HepG2 (cell line): ENCODE data around the gene ZDHHC16. TPM values are rescaled to one million over a fixed set of nuclear protein-coding genes. Genes with fewer than 3 reads are reported as not detected.

ENCODE experiments used
- DRAP1 ChIP-seq: IDR thresholded peaks from 2 replicates; pipeline ENCODE4 v1.6.1; 2016; ENCODE audit warnings: missing genetic modification reagents, missing compliant biosample characterization
- FOXP4 ChIP-seq: sonication (generic); formaldehyde crosslinking; IDR thresholded peaks from 2 replicates; pipeline ENCODE4 v1.4.0; 2020; ENCODE audit warnings: missing genetic modification reagents
- HDAC1 ChIP-seq: sonication (generic); formaldehyde crosslinking; IDR thresholded peaks from 2 replicates; pipeline ENCODE4 v1.5.1; 2020; ENCODE audit warnings: mild to moderate bottlenecking, missing genetic modification reagents
- HMGA1 ChIP-seq: sonication (generic); formaldehyde crosslinking; conservative IDR thresholded peaks from 2 replicates; pipeline ENCODE4 v1.4.0; 2020; ENCODE audit warnings: missing genetic modification reagents
- NFKB2 ChIP-seq: sonication (generic); formaldehyde crosslinking; IDR thresholded peaks from 2 replicates; pipeline ENCODE4 v1.4.0; 2020; ENCODE audit warnings: missing genetic modification reagents, borderline replicate concordance
- NFKBIZ ChIP-seq: IDR thresholded peaks from 2 replicates; pipeline ENCODE4 v1.6.1; 2018; ENCODE audit warnings: missing genetic modification reagents, missing compliant biosample characterization
- NONO ChIP-seq, 2 experiments: fragments of 450-650 bp in 1 of 2; sonication (generic) in 1 of 2; formaldehyde crosslinking in 1 of 2; IDR thresholded peaks in 1 of 2; conservative IDR thresholded peaks in 1 of 2; 2 replicates each; pipeline versions ENCODE4 v1.6.1 to v1.8.0; 2017 to 2022; ENCODE audit warnings: mild to moderate bottlenecking in 1 of 2, missing genetic modification reagents in 1 of 2, moderate library complexity in 1 of 2
- PLSCR1 ChIP-seq: sonication (generic); formaldehyde crosslinking; IDR thresholded peaks from 2 replicates; pipeline ENCODE4 v1.5.0; 2020; ENCODE audit warnings: missing genetic modification reagents, mild to moderate bottlenecking, borderline replicate concordance
- ZBTB1 ChIP-seq: sonication (generic); formaldehyde crosslinking; IDR thresholded peaks from 2 replicates; pipeline ENCODE4 v1.4.0; 2020; ENCODE audit warnings: missing genetic modification reagents, borderline replicate concordance
- ZNF343 ChIP-seq: sonication (generic); formaldehyde crosslinking; IDR thresholded peaks from 2 replicates; pipeline ENCODE4 v1.4.0; 2020; ENCODE audit warnings: mild to moderate bottlenecking, missing genetic modification reagents
- ZNF580 ChIP-seq: IDR thresholded peaks from 2 replicates; pipeline ENCODE4 v1.6.1; 2016; ENCODE audit warnings: low read depth, borderline replicate concordance
- ZNF768 ChIP-seq: sonication (generic); formaldehyde crosslinking; IDR thresholded peaks from 2 replicates; pipeline ENCODE4 v1.4.0; 2020; ENCODE audit warnings: missing genetic modification reagents
- polyA plus RNA-seq, 8 experiments: library from polyadenylated mRNA; depleted of rRNA in 3 of 8; stranded (reverse) in 7 of 8; unstranded in 1 of 8; fragments of >200 nt; fragmentation: Illumina TruSeq in 4 of 8; extraction: Trizol in 4 of 8; gene quantifications; 2 replicates each; pipeline versions ENCODE4 v1.2.1 to v1.2.3, GENCODE V29; 2011 to 2016; ENCODE audit warnings: low read depth in 4 of 8, missing spikeins in 1 of 8, mixed read lengths in 1 of 8; ENCODE audit not compliant: insufficient read depth in 1 of 8
- total RNA-seq, 5 experiments: library from RNA; depleted of rRNA; stranded (reverse); fragments of >200 nt; fragmentation: Illumina TruSeq; extraction: Trizol; gene quantifications; 2 replicates each; pipeline ENCODE4 v1.2.3, GENCODE V29; 2016; ENCODE audit warnings: low read depth in 1 of 5
- TF ChIP-seq, protein P1 (sequence below): sonication (generic); formaldehyde crosslinking; IDR thresholded peaks from 2 replicates; pipeline ENCODE4 v1.8.1; 2022; ENCODE audit warnings: low read depth, mild to moderate bottlenecking, missing genetic modification reagents
- TF ChIP-seq, protein P2 (sequence below): sonication (generic); formaldehyde crosslinking; IDR thresholded peaks from 2 replicates; pipeline ENCODE4 v1.4.0; 2020; ENCODE audit warnings: missing genetic modification reagents, borderline replicate concordance

ZDHHC16 gene
- total and polyA plus RNA-seq, 2 of the 13 experiments (the other 11 are each of a cell fraction or from before 2014, with no cell fraction given): 40.8 to 41.8 TPM

DNA sequence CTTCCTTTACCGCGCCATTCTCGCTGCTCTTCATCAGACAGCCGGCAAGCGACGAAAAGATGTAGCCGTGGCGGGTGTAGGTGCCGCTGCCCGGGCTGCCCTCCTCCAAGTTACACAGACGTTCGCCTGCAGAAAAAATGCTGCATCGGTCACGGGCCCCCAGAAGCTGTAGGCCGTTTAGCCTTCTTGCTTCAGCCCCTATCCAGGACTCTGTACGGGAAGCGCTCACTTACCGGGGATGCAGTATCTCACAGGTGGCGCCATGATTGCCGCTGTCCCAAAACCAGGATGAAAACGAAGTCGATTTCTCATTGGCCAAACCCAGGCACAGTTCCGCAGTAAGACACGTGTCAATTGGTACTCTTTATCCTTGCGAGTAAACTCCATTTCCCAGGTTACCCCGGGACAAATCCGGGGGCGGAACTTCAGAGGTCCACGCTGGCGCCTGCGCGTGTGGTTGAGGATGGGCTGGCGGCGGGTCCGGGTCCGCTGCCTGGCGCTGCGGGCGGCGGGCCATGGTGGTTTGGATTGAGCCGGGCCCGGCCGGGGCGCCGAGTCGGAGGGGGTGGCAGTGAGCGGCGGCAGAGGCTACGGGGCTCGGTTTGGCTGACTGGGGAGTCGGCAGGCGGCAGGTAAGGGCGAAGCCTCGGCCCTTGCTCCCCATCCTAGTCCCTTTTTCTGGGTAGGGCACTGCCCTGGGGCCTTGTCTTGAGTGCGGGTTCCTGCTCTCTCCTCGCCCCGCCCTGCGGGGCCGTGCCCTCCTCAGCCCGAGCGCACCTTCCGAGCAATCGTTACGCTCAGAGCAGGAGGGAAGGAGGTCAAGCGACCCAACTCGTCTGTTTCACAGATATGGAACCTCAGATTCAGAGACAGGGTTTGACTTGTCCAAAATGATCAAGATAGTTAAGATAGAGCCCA lies at the start of gene ZDHHC16, which contains the start of gene EXOSC1 (continued):
- TF ChIP-seq NONO (IDR thresholded peaks at IDR 0.05): no peak
- TF ChIP-seq NONO (CRISPR knock-in tag; conservative IDR thresholded peaks at IDR 0.05): peak; percentile 74
- TF ChIP-seq HDAC1 (CRISPR knock-in tag): peak; percentile 79
- TF ChIP-seq ZNF580: peak; percentile 32; the same call in 1 of the 2 replicates
- no peak for TF ChIP-seq ZNF343
- no peak for TF ChIP-seq HMGA1 (CRISPR knock-in tag)
- TF ChIP-seq, protein P1, sequence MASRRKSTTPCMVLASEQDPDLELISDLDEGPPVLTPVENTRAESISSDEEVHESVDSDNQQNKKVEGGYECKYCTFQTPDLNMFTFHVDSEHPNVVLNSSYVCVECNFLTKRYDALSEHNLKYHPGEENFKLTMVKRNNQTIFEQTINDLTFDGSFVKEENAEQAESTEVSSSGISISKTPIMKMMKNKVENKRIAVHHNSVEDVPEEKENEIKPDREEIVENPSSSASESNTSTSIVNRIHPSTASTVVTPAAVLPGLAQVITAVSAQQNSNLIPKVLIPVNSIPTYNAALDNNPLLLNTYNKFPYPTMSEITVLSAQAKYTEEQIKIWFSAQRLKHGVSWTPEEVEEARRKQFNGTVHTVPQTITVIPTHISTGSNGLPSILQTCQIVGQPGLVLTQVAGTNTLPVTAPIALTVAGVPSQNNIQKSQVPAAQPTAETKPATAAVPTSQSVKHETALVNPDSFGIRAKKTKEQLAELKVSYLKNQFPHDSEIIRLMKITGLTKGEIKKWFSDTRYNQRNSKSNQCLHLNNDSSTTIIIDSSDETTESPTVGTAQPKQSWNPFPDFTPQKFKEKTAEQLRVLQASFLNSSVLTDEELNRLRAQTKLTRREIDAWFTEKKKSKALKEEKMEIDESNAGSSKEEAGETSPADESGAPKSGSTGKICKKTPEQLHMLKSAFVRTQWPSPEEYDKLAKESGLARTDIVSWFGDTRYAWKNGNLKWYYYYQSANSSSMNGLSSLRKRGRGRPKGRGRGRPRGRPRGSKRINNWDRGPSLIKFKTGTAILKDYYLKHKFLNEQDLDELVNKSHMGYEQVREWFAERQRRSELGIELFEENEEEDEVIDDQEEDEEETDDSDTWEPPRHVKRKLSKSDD (CRISPR knock-in tag): 0 out of 2 replicates have a peak, but pooled peaks have one; percentile 17
- TF ChIP-seq, protein P2, sequence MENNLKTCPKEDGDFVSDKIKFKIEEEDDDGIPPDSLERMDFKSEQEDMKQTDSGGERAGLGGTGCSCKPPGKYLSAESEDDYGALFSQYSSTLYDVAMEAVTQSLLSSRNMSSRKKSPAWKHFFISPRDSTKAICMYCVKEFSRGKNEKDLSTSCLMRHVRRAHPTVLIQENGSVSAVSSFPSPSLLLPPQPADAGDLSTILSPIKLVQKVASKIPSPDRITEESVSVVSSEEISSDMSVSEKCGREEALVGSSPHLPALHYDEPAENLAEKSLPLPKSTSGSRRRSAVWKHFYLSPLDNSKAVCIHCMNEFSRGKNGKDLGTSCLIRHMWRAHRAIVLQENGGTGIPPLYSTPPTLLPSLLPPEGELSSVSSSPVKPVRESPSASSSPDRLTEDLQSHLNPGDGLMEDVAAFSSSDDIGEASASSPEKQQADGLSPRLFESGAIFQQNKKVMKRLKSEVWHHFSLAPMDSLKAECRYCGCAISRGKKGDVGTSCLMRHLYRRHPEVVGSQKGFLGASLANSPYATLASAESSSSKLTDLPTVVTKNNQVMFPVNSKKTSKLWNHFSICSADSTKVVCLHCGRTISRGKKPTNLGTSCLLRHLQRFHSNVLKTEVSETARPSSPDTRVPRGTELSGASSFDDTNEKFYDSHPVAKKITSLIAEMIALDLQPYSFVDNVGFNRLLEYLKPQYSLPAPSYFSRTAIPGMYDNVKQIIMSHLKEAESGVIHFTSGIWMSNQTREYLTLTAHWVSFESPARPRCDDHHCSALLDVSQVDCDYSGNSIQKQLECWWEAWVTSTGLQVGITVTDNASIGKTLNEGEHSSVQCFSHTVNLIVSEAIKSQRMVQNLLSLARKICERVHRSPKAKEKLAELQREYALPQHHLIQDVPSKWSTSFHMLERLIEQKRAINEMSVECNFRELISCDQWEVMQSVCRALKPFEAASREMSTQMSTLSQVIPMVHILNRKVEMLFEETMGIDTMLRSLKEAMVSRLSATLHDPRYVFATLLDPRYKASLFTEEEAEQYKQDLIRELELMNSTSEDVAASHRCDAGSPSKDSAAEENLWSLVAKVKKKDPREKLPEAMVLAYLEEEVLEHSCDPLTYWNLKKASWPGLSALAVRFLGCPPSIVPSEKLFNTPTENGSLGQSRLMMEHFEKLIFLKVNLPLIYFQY (CRISPR knock-in tag): peak; percentile 81
- peak; percentile 65 for TF ChIP-seq DRAP1 (CRISPR knock-in tag)
- TF ChIP-seq NFKBIZ (CRISPR knock-in tag): peak; percentile 32; the same call in 1 of the 2 replicates
- no peak for TF ChIP-seq ZBTB1
- TF ChIP-seq FOXP4 (CRISPR knock-in tag): peak; percentile 43; the same call in 1 of the 2 replicates
- TF ChIP-seq ZNF768 (CRISPR knock-in tag): peak; percentile 26; the same call in 1 of the 2 replicates
- TF ChIP-seq PLSCR1 (CRISPR knock-in tag): no peak
- peak; percentile 72; the same call in 1 of the 2 replicates for TF ChIP-seq NFKB2 (CRISPR knock-in tag)
